Inflammatory macrophage treated with lipopolysaccharide for 4 hours (primary cell): ENCODE data around the gene RCC2.

Experiments used
- DNase-seq: peaks from one replicate; pipeline ENCODE4 v3.0.0-alpha.2; 2020

RCC2 gene

DNA sequence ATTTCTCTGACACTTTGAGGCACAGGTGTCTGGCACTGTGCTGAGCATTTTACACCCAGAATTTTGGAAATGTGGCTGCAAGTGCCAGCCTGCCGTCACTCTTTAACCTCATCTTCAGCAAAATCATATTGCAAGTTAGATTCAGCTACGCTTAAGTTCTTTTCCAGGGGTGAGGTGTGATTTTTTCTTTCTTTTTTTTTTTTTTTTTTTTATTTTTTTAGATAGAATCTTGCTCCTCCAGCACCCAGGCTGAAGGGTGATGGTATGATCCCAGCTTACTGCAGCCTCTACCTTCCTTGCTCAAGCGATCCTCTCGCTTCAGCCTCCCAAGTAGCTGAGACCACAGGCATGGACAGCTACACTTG lies 2.5 kb upstream of the RCC2 start:
- DNase-seq: no peak

DNA sequence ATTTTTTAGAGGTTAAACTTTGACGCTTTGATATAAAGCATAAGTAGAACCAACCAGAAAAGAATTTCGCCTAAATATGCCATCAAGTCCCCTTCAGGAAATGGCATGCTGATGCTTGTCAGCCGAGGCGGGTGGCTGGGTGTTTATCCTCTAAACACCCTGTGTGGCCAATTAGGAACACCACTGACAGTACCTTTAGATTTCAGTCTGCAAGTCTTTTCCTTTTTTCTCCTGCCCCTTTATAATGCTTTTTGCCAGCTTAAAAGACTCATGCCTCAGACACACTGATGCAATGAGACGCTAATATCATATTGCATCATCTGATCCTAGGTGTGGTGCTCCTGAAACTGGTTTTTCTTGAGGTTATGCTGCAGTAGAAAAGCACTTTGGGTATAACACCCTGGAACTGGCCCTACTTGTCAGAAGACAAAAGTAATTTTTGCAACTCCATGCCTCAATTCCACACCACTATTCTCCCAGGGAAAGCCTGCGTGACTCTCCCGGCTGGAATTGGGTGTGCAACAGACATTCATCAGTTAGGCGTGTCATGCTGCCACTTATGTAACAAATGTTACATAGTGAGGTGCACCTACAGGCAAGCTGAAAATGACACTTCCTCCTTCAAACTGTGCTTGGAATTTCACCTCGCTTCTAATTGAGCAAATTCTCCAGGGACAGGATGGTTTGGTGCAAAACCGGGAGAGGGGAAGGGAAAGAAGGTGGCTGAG lies 2.0 kb upstream of the RCC2 start:
- DNase-seq: peak; percentile 19

DNA sequence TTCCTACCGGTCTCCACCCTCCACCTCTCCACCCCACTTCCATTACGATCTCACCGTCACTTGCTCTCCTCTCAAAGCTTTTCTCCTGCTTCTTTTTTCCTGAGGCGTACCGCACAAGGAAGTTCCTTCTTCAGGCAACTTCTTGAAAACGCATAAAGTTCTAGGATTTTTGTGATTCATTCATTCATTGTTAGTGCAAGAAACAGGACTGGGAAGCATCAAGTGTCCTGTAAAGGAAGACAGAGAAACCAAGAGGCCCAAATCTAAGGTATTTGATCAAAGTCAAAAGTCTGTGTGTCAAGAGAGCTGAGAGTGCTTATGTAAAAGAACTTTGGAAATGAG lies 1.3 kb upstream of the RCC2 start:
- DNase-seq: no peak

DNA sequence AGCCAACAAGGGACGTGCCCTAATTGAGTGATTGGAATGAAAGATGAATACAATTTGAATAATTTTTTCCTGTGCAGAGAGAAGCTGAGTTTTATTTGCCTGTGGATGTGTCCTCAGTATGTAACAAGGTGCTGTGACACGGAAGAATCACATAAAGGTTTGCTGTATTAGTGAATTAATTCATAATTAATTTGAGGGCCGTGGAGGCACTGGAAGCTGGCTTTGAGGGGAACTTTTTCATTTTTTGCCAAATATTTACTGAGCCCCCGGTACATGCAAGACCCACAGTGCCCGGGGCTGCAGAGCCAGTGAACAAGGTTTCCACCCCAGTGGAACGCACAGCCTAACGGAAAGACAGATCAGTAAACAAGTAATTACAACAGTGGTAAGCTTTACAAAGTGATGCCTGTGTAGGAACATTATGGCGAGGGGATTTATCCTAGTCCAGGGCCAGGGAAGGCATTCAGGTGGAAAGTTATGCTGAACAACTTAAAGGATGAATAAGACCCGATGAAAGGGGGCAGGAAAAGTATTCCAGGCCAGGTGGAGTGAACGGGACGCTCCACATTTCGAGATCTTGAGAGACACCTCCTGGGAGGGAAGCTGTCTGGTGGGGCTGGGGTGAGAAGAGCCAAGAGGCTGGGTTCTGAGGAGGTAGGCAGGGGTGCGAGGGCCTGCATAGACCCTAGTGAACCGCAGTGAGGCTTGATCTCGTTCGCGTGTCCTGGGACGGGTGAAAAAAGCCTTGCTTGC lies 773 bp upstream of the RCC2 start:
- DNase-seq: no peak

DNA sequence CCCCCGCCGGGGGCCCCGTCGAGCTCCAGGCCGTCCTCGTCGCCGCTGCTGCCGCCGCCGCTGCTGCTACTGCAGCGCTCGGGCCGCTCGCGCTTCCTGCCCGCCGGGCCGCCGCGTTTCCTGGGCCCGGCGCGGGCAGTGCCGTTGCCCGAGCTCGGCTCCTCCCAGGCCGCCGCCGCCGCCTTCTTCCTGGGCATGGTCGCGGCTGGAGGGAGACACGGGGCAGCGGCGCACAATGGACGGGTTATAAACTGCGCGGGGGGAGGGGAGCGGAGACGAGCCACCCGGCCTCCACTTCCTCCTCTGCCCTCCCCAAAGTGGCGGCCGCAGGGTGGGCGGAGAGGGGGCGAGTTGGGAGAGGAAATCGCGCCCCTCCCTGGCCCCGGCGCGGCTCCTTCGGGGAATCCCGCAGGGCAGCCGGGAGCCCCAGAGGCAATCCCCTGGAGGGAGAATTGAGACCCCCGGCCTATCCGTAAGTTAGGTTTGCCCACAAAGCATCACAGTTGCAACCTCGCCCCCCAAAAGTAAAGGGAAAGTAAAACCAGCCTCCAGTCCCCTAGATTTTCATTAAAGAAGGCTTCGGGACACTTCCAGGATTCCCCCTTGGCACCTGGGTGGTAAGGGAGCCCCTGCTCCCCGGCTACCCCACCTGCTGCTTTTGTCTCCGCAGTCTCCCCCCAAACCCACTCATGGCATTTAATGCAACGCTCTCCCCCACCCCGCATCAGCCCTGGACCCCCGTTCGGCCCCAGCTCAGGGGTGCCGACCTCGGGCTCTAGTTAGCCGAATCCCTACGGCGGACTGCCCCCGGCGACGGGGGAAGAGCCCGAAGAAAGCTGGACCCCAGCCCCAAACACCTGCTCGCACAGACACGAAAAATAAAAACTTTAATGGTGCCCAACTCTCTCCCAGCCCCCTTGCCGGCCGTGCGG lies 893 bp downstream of the RCC2 start:
- peak; percentile 78 for DNase-seq

DNA sequence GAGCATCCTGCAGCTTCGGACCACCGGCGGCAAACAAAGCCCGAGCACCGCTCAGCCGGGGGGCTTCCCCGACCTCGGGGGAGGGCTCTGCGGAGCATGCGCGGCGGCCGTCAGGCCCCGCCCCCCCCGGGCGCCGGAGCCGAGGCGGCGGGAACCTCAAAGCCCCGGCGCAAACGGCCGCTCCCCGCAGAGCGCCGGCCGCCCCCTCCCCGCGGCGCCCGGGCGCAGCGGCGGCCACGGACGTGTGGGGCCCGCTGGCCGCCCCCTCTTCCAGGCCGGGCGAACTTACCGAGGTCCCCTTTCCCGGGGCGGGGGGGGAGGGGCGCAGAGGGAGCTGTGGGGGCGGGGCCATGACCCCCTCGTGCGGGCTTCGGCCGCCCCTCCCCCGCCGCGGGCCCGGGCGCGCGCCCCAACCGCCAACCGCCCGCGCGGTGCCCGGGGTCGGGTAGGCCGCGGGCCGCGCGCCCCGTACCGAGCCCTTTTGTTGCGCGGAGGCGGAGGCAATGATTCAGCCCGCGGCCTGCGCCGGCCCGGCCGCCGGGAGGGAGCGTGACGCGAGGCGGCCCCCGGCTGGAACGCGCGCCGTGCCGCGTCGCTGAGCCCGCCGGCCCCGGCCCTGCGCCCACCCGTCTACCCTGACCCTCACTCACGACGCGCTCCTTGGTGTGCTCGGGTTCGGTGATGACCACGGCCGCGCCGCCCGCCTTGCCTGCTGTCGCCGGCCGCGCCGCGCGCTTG lies 1.7 kb downstream of the RCC2 start:
- DNase-seq: peak; percentile 53

DNA sequence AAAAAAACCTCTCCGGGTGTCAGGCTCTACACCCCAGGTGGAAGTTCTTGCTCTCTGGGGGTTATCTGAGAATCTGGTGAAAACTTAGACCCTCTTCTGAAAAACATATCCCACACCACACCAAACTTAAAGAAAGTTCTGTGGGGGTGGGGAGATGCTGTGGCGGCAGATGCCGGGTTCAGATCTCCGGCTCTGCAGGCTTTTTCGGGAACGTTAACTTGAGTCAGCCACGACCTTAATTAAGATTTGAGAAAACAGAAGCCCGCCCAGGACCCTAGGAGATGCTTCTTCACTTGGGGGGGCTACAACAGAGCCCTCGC lies 2.3 kb downstream of the RCC2 start:
- no peak for DNase-seq

DNA sequence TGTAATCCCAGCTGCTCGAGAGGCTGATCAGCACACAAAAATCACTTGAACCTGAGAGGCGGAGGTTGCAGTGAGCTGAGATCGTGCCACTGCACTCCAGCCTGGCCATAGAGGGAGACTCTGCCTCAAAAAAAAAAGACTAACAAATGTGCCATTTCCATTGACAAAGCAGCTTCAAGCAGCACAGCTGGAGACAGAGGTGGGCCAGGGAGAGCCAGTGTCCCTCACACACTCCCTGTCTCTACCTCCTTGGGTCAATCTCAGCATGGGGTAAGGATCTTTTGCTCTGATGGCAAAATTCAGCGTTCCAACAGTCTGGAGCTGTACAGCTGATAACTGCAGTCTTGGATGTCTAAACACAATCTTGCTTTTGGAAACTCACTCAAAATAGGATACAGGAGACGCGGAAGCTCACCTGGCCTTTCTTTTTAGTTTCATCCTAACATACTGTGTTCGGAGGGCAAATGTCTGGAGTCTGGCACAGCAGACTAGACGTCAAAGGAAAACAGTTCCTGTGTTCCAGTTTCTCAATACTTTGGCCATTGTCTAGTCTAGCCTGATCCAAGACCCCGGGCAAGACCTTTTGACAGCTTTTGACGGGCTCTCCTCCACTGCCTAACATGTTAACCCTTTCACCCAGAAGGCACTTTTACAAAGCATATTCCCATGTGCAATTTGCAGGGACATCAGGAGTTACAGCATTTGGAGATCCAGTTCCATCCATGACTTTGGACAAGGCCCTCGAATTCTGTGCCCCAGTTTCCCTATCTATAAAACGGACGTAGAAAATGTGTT lies 2.9 kb downstream of the RCC2 start:
- no peak for DNase-seq

DNA sequence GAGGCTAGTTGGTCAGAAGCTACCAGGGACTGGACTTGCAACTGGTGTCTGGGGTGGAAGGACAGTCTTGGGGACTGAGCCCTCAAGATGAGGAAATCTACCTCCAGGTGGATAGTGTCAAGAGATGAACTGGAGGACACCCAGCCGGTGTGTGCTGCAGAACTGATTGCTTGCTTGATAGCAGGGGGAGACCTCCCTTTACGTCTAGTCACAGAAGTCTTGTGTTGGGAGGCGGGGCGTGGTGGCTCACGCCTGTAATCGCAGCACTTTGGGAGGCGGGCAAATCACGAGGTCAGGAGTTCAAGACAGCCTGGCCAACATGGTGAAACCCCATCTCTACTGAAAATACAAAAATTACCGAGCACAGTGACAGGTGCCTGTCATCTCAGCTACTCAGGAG lies 4.9 kb downstream of the RCC2 start:
- DNase-seq: no peak

DNA sequence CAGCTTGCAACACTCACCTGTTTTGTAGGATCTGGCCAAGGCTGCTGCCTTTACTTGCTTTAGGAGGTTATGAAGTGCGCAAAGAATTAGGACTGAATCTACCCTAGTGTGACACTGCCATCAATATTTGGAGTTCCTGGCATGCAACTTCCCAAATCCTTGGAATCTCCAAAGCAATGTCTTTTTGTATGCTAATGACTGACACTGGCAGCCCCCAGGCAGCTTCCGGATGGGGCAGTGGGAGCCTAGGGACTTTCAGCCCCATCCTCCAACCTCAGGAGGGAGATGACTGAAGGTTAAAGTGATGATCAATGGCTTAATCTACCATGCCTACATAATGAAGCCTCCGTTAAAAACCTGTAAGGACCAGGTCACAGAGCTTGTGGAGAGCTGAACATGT lies 5.5 kb downstream of the RCC2 start:
- DNase-seq: no peak

DNA sequence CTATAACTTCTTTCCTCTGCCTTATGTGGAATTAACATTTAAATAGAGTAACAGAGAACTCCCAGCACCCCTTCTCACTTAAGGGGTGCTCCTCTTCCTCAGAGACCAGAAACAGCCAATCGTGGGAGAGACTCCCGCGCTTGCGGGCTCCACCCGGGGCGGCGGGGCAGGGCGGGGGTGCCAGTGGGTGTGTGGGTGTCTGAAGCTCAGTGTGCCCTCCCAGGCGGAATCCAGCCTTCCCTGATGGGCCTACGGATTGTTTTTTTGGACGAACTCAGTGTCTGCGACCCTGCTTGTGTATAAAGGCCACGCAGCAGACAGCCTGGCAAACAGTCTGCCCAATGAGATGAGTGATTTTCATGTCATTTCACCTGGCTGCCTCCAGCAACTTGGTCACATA lies 6.2 kb downstream of the RCC2 start:
- no peak for DNase-seq

DNA sequence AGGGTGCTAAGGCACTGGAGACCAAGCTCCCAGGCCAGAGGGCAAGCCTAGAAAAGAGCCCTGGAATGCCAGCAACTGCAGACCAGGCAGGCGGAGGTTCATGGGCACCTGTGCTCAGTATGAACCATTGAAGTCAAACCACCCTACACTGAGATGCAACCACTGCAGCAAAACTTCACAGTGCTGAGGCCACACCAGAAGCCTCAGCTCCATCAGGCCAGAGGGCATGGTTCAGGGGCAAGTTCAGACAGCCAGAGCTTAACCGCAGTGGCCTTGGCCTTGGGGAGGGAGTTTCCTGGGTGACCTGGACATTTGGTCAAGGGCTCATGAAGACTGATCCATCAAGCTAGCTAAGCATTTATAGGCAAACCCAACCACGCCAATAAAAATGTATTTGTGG lies 7.1 kb downstream of the RCC2 start:
- DNase-seq: no peak

DNA sequence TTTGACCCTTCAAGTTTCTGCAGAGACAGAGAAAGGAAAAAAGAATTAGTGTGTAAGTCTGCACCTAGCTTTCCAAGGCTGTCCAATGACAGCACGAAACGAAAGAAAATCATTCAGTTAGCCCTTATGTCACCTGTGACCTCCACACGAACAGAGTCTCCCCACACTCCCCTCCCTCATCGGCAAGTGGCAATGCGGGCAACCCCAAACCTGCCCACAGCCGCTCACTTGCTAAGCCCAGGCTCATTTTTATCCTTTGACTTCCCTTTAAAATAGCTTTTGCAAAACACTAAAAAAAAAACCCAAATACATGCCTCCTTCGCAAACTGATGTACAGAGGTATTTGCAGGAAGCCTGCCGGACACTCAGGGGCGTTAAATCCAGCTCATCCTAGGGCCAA lies 10.3 kb downstream of the RCC2 start:
- DNase-seq: no peak

DNA sequence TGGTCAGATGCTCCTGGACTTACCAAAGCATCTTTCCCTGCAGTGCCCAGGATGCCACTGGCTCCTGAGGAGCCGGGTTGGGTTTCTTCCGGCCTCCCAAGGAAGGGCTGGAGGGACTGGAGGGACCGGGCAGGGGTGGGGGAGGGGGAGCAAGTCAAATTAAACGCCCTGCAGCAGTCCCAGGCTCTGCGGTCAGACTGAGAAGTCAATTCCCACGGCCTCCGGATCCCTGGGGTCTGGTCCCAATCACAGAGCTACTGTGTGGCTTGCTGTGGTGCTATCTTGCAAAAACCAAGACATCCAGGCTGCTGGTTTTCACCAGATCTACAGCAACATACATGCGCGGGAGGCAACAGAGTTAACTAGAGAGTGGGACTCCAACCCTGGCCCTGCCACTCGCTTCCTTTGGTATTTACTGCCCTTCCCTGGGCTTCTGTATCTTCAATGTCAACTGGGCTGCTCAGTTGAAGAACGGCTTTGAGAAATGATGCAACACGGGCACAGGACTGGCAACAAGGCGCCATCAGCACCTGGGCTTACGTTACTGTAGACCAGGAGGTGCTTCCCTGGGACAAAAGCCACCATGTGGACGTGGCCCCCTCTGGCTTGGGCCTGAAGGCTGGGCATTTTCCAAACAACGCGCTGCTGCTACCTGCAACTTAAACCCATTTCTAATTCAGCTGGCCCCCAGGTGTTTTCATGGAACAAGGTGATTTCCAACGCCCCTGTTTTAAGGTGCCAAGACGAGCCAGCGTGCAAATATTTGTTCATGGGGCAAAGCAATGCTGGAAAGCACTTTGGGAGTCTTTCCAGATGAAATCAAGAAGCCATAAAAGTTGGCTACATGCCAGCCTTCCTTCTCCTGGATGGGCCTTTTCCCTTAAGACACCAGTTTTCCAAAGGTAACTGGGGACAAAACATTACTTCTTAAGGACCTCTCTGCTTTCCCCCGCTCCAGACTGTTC lies 11.5 kb downstream of the RCC2 start:
- no peak for DNase-seq

DNA sequence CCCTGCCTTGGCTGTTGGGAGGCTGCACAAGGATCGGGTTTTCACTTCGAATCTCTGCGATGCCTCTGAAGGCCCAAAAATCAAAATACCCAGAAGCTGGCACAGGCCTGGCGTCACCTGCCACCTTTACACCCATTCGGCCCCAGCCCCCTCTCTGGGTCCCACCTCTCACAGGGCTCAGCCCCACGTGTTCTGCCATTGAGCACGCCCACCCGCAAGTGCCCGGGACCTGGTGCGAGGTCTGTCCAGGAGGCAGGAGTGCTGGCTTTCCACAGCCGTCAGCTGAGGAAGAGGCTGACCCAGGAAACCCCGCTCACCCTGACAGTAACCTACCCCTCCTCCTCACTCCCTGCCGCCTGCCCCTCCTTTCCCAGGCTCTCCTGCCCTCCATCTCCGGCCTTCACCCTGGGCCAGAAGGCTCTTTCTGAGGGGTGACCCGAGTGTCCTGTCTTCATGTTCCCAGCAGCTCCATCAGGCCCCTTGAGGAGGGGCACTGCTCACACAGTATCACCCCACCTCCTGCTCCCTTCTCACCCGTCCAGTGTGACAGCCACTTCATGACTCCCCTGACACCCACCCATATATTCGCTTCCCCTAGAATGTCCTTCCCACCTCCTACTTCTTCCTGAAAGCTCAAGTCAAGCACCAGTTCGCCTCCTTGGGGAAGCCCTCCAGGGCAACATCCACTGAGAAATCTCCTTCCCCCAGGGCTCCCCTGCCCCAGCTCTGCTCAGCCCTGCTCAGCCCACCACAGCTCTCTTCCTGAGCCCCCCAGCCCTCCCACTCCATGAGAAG lies 13.5 kb downstream of the RCC2 start:
- DNase-seq: peak; percentile 57

DNA sequence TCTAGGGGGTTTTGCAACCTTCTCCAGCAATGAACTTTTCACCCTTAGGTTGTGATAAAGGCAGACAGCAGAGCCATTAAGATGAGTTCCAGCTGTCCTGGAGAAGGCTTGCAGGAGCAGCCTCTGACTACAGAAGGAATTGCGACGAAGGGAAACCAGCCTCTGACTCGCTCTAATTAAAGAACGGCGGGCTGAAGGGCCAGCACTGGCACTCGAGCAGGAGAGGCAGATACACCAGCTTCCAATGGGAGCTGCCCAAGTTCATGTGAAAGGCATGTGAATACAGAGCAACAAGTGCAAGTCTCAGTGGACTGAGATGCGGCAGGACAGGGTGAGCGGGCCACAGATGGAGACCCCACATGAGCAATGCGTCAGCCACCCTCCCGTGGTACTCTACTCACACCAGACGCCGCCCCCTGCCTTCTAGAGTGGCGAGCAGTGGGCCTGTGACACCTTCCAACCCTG lies 15.7 kb downstream of the RCC2 start:
- DNase-seq: no peak

DNA sequence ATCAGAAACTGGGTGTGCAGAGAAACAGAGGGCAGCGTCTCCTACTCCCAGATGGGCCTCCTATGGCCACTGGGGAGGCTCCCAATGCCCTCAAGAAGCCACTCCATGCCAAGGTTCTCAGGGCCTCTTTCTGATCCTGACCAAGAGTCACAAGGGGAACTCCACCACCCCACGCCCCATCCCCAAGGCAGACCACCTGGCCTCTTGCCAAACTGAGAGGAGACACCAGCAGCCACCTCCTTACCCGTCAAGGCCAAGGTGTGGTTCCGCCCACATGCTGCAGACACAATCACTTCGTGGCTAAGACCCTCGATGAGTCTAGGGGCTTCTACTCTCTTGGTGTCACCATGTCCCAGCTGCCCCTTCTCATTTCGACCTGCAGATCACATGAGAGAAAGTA lies 17.0 kb downstream of the RCC2 start:
- no peak for DNase-seq

DNA sequence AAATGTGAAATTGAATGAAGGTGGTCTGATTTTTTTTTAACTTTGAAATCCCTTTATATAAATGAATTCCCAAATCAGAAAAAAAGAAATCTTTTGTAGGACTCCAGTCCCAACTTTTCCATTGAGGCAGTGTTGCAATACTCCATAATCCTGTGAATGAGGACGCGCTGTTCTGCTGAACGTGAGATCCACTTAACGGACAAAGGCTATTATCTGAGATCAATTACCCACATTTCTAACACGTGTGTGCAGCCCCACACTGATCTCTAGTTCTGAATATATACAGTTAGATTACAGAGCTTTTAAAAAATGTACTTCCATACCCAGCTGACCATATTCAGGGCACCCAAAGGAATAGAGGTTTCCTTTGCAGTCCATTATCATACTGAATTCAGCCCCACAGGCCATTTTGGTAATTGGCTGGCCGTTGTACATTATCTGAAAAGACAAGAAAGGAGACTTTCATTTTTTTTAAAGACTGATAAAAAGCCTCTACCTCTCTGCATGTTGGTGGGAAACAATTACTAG lies 19.0 kb downstream of the RCC2 start:
- DNase-seq: no peak

DNA sequence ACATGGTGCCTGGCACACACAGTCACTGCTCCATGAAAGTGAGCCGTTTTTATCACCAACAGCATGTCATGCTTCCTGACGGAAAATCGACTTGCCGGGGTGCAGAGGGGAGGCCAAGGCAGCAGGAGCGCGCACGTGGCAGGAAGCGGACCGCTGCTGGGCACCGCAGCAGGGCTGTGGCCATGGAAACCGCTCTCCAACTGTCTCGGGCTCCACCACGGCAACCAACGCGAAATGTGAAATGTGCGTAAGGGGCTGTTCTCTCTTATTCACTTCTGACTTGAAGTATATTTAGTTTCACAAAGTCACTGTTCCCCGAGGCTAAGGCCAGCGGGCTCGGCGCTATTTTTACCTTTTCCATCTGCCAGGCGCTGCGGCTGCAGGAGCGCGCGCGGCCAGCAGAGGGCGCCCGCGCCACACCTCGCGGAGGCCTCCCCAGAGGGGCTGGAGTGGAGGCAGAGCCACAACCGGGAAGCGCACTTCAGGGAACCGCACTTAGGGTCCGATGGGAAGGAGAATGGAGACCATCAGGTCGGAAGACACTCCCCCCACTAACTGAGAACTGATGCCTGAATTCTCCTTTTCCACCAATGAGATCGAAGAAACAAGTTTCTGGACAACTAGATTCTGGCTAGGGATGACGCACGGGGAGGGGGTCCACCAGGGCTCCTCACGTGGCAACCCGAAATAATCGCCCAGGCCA lies 19.7 kb downstream of the RCC2 start:
- peak; percentile 51 for DNase-seq
